OCI-LY3 (cell line): ENCODE data around the gene FCRL5.

Source experiments
- H2AFZ ChIP-seq: fragments of 200-600, 300-600 bp; shearing (Covaris generic); 2 replicates; pipeline ENCODE4 v1.6.0; 2014; ENCODE audit warnings: antibody characterized with exemption, low read depth, low read length
- H3K27ac ChIP-seq: fragments of 200-600, 300-600 bp; sonication (generic); 2 replicates; pipeline ENCODE4 v1.5.1; 2014; ENCODE audit warnings: mild to moderate bottlenecking, low read length, moderate library complexity, mixed read lengths
- H3K27me3 ChIP-seq: fragments of 200-600, 300-600 bp; sonication (generic); 2 replicates; pipeline ENCODE4 v1.6.1; 2014; ENCODE audit warnings: low read depth, low read length, mixed read lengths
- H3K36me3 ChIP-seq: fragments of 200-600, 300-600 bp; sonication (generic); replicated peaks from 2 replicates; pipeline ENCODE3; 2014; ENCODE audit warnings: low read depth, low read length, mixed read lengths
- H3K4me1 ChIP-seq: fragments of 300-600, 200-600 bp; sonication (generic); 2 replicates; pipeline ENCODE4 v1.6.1; 2014; ENCODE audit warnings: low read length, mixed read lengths
- H3K4me2 ChIP-seq: fragments of 200-600, 300-600 bp; sonication (generic); 2 replicates; pipeline ENCODE4 v1.6.1; 2014; ENCODE audit warnings: low read length, mixed read lengths
- H3K4me3 ChIP-seq: fragments of 300-600, 200-600 bp; sonication (generic); 2 replicates; pipeline ENCODE4 v1.5.1; 2014; ENCODE audit warnings: antibody characterized with exemption, mild to moderate bottlenecking, low read length, moderate library complexity
- H3K79me2 ChIP-seq: fragments of 300-600, 200-600 bp; shearing (Covaris generic); 2 replicates; pipeline ENCODE4 v1.6.1; 2014; ENCODE audit warnings: mild to moderate bottlenecking, low read length, mixed read lengths
- H3K9ac ChIP-seq: fragments of 300-600, 200-600 bp; shearing (Covaris generic); 2 replicates; pipeline ENCODE4 v1.6.0; 2014; ENCODE audit warnings: mild to moderate bottlenecking, low read length, moderate library complexity
- H3K9me3 ChIP-seq: fragments of 200-600, 300-600 bp; shearing (Covaris generic); 2 replicates; pipeline ENCODE4 v1.6.1; 2014; ENCODE audit warnings: low read length, mixed read lengths; ENCODE audit not compliant: insufficient read depth
- H4K20me1 ChIP-seq: fragments of 200-600, 300-600 bp; sonication (generic); 2 replicates; pipeline ENCODE4 v1.6.1; 2016; ENCODE audit warnings: low read length, mixed read lengths; ENCODE audit not compliant: insufficient read depth
- CTCF ChIP-seq: fragments of 200-600, 300-600 bp; sonication (generic); IDR thresholded peaks from 2 replicates; pipeline ENCODE4 v1.5.1; 2014; ENCODE audit warnings: antibody characterized with exemption, low read length, low read depth
- EZH2phosphoT487 ChIP-seq: fragments of 200-600 bp; shearing (Covaris generic); IDR thresholded peaks from 2 replicates; pipeline ENCODE4 v1.6.1; 2018; ENCODE audit warnings: antibody characterized with exemption, mixed run types, low read depth

Gene FCRL5

GRCh38 chr1:157580828-157581210, 28.5 kb upstream of the FCRL5 start:
- H3K9ac ChIP-seq, result no peak overlapping the region
- H3K79me2 ChIP-seq, result no peaks in the 10 kb centered on the region
- peaks cover 38% of the 10 kb centered on the region for H3K4me1 ChIP-seq
- peaks cover 10% of the 10 kb centered on the region; the same call in 1 of the 2 replicates for H3K9me3 ChIP-seq
- TF ChIP-seq EZH2phosphoT487 (no peak), CTCF (no peak)
- no peaks in the 10 kb centered on the region for H4K20me1 ChIP-seq
- H3K4me3 ChIP-seq, result no peak overlapping the region
- no peak overlapping the region for H2AFZ ChIP-seq
- H3K27ac ChIP-seq, result no peak overlapping the region
- peaks cover 85% of the 10 kb centered on the region for H3K27me3 ChIP-seq
- no peak overlapping the region for H3K4me2 ChIP-seq
- peaks cover 6% of the 10 kb centered on the region for H3K36me3 ChIP-seq

GRCh38 chr1:157580179-157580827, 28.0 kb upstream of the FCRL5 start:
- H3K27ac ChIP-seq, result no peak overlapping the region
- peaks cover 85% of the 10 kb centered on the region for H3K27me3 ChIP-seq
- no peak overlapping the region for H3K4me3 ChIP-seq
- no peaks in the 10 kb centered on the region for H3K79me2 ChIP-seq
- H3K4me2 ChIP-seq, result no peak overlapping the region
- peaks cover 10% of the 10 kb centered on the region; the same call in 1 of the 2 replicates for H3K9me3 ChIP-seq
- H2AFZ ChIP-seq, result no peak overlapping the region
- no peak overlapping the region for H3K9ac ChIP-seq
- peaks cover 6% of the 10 kb centered on the region for H3K36me3 ChIP-seq
- TF ChIP-seq EZH2phosphoT487 (no peak), CTCF (peak; percentile 96)
- H4K20me1 ChIP-seq, result no peaks in the 10 kb centered on the region
- H3K4me1 ChIP-seq, result peaks cover 44% of the 10 kb centered on the region

GRCh38 chr1:157577420-157577819, 25.1 kb upstream of the FCRL5 start:
- TF ChIP-seq EZH2phosphoT487 (no peak), CTCF (no peak)
- peaks cover 35% of the 10 kb centered on the region for H3K4me1 ChIP-seq
- no peaks in the 10 kb centered on the region for H3K36me3 ChIP-seq
- H3K27ac ChIP-seq, result no peak overlapping the region
- no peaks in the 10 kb centered on the region for H3K79me2 ChIP-seq
- no peak overlapping the region for H3K4me3 ChIP-seq
- no peak overlapping the region for H3K4me2 ChIP-seq
- peaks cover 76% of the 10 kb centered on the region for H3K27me3 ChIP-seq
- H3K9me3 ChIP-seq, result no peaks in the 10 kb centered on the region
- no peak overlapping the region for H2AFZ ChIP-seq
- H3K9ac ChIP-seq, result no peak overlapping the region
- no peaks in the 10 kb centered on the region for H4K20me1 ChIP-seq

- Histone ChIP-seq H4K20me1 (no peaks in the 10 kb centered on the region), H3K4me3 (no peak overlapping the region), H3K79me2 (no peaks in the 10 kb centered on the region), H3K27ac (no peak overlapping the region), H3K9me3 (no peaks in the 10 kb centered on the region), H3K4me2 (peak overlapping the region; percentile 3; the same call in 1 of the 2 replicates), H3K4me1 (peaks cover 21% of the 10 kb centered on the region), H3K27me3 (peaks cover 59% of the 10 kb centered on the region), H2AFZ (no peak overlapping the region), H3K36me3 (no peaks in the 10 kb centered on the region), H3K9ac (no peak overlapping the region)
- TF ChIP-seq CTCF (no peak), EZH2phosphoT487 (no peak)
These were observed 23.4 kb upstream of the FCRL5 start for GRCh38 chr1:157575744-157576143.
